ENCODE results near the gene STXBP5.
"Not testable (repeated sequence)": the region's sequence is repeated elsewhere in the genome, so short reads cannot be mapped to it uniquely, and the experiment has no call there.

The STXBP5 gene

GRCh38 chr6:147248859-147249258 lies 44.6 kb downstream of the STXBP5 start:
- DNase-seq, result no peak

- DNase-seq, result no peak
Measured at GRCh38 chr6:147251072-147251471, 46.9 kb downstream of the STXBP5 start.

GRCh38 chr6:147254929-147255473 lies 50.8 kb downstream of the STXBP5 start:
- not testable (repeated sequence) for DNase-seq

- no peak for DNase-seq
Measured at GRCh38 chr6:147255948-147256674, 51.9 kb downstream of the STXBP5 start.

- DNase-seq, result no peak
Measured at GRCh38 chr6:147257760-147258159, 53.5 kb downstream of the STXBP5 start.

- no peak for DNase-seq
Measured at GRCh38 chr6:147260091-147260490, 55.9 kb downstream of the STXBP5 start.

GRCh38 chr6:147262946-147263345 lies 58.7 kb downstream of the STXBP5 start:
- DNase-seq, result no peak

- no peak for DNase-seq
Measured at GRCh38 chr6:147266821-147267220, 62.6 kb downstream of the STXBP5 start.

GRCh38 chr6:147267658-147268057 lies 63.4 kb downstream of the STXBP5 start:
- no peak for DNase-seq

GRCh38 chr6:147268254-147268653 lies 64.0 kb downstream of the STXBP5 start:
- DNase-seq, result no peak

- no peak for DNase-seq
Measured at GRCh38 chr6:147274012-147274411, 69.8 kb downstream of the STXBP5 start.

GRCh38 chr6:147274776-147275175 lies 70.6 kb downstream of the STXBP5 start:
- no peak for DNase-seq

- DNase-seq, result no peak
Measured at GRCh38 chr6:147278891-147279290, 74.7 kb downstream of the STXBP5 start.

- no peak for DNase-seq
Measured at GRCh38 chr6:147279427-147279826, 75.2 kb downstream of the STXBP5 start.

GRCh38 chr6:147281895-147282565 lies 77.8 kb downstream of the STXBP5 start:
- no peak for DNase-seq

- DNase-seq, result no peak
Measured at GRCh38 chr6:147282566-147282959, 78.3 kb downstream of the STXBP5 start.

- DNase-seq, result no peak
Measured at GRCh38 chr6:147283460-147283859, 79.2 kb downstream of the STXBP5 start.

- DNase-seq, result no peak
Measured at GRCh38 chr6:147285087-147285855, 81.1 kb downstream of the STXBP5 start.

GRCh38 chr6:147287869-147288271 lies 83.7 kb downstream of the STXBP5 start:
- DNase-seq, result no peak

- DNase-seq, result no peak
Measured at GRCh38 chr6:147297124-147297523, 92.9 kb downstream of the STXBP5 start.

GRCh38 chr6:147297663-147298316 lies 93.6 kb downstream of the STXBP5 start:
- DNase-seq, result no peak

- no peak for DNase-seq
Measured at GRCh38 chr6:147298461-147298860, 94.2 kb downstream of the STXBP5 start.

GRCh38 chr6:147299035-147299434 lies 94.8 kb downstream of the STXBP5 start:
- DNase-seq, result no peak

All from NCI-H510A (cell line).